ENCODE measurements around the gene RLF.

GRCh38 chr1:40276122-40276521 is 114.9 kb downstream of the RLF start:
- TF ChIP-seq POLR2A (IDR thresholded peaks at IDR 0.05) (no peak), CTCF (IDR thresholded peaks at IDR 0.05) (no peak), POLR2AphosphoS5 (IDR thresholded peaks at IDR 0.05) (no peak), EP300 (IDR thresholded peaks at IDR 0.05) (no peak)
